Testis (tissue), 3 donors: ENCODE results near the gene BPIFB4. TPM values are rescaled to one million over a fixed set of nuclear protein-coding genes. Genes with fewer than 3 reads are reported as not detected.

Source experiments
- DNase-seq: peaks from one replicate; pipeline ENCODE4 v3.0.0-alpha.2; 2019
- H3K27ac ChIP-seq, 2 donors: fragments of 200-600 bp; sonication (generic); one replicate each; pipeline ENCODE4 v1.5.1; 2019
- H3K27me3 ChIP-seq: fragments of 200-600 bp; sonication (generic); one replicate; pipeline ENCODE4 v1.5.1; 2019
- H3K36me3 ChIP-seq: fragments of 200-600 bp; sonication (generic); one replicate; pipeline ENCODE4 v1.5.1; 2017; ENCODE audit warnings: low read depth; ENCODE audit errors: missing control alignments
- H3K4me1 ChIP-seq: fragments of 200-600 bp; sonication (generic); one replicate; pipeline ENCODE4 v1.5.1; 2019
- H3K4me3 ChIP-seq, 2 donors: fragments of 200-600 bp; sonication (generic); one replicate each; pipeline ENCODE4 v1.5.1; 2017 to 2019
- H3K9me3 ChIP-seq: fragments of 200-600 bp; sonication (generic); one replicate; pipeline ENCODE4 v1.5.1; 2017
- POLR2A ChIP-seq: fragments of 450-650 bp; IDR thresholded peaks from one replicate; pipeline ENCODE4 v1.6.1; 2017; ENCODE audit warnings: antibody characterized with exemption, mild to moderate bottlenecking, moderate library complexity
- WGBS, 2 donors: methylation state at CpG; one replicate each; pipeline ENCODE4 v1.1.5; 2018; 5-methylcytosine and 5-hydroxymethylcytosine counted together
- intact Hi-C: fragments of 100-400 bp; cut with DNase I; formaldehyde crosslinking; loops from one replicate; pipeline ENCODE4 v1.15.1; 2023; ENCODE audit warnings: low total_unique reads
- polyA plus RNA-seq: library from polyadenylated mRNA; stranded (reverse); fragments of 350-450 nt; fragmentation: Illumina TruSeq; extraction: RNeasy Lipid Tissue Mini Kit (QIAGEN cat#74804); gene quantifications from one replicate; pipeline ENCODE4 v1.2.3, GENCODE V29; 2014; ENCODE audit warnings: low read depth, low replicate concordance; ENCODE audit not compliant: insufficient read depth
- total RNA-seq, 2 donors: library from RNA; depleted of rRNA; stranded (reverse); fragments of >200 nt; gene quantifications; one replicate each; pipeline ENCODE4 v1.2.3, GENCODE V29; 2016
- TF ChIP-seq, protein P1 (sequence below), 3 experiments: fragments of 450-650 bp in 2 of 3; fragments of 200-600 bp in 1 of 3; sonication (generic) in 1 of 3; IDR thresholded peaks; one replicate each; pipeline ENCODE4 v1.5.1; 2016 to 2019; ENCODE audit warnings: antibody characterized with exemption in 3 of 3, mild to moderate bottlenecking in 2 of 3, moderate library complexity in 1 of 3

Gene BPIFB4
- total and polyA plus RNA-seq, 3 donors from 2014 or later: 1.1 to 1.7 (median 1.2) TPM

DNA sequence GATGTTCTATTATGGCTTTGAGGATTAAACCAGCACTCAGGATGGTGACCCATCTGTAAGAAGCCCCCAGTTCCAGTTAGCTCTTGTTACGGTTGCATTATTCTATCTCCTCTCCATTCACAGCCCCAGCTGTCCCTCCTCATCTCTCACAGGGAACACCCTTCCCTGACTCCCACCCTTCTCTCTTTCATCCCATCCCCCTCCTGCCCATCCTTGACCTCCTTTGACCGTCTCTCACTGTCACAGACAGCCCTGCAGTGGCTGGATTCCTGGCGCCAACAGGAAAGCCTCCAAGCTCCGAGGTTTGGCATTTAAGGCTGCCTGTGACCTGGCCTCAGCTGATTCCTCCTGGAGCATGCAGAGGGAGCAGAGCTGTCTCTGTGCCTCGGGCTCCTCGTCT lies 4.2 kb upstream of the BPIFB4 start:
- no peak overlapping the region for H3K27ac ChIP-seq
- H3K4me1 ChIP-seq: no peaks in the 10 kb centered on the region
- no peak overlapping the region for H3K4me3 ChIP-seq
- H3K9me3 ChIP-seq: no peaks in the 10 kb centered on the region
- H3K27me3 ChIP-seq: no peaks in the 10 kb centered on the region
- intact Hi-C loops: no loop called here
- TF ChIP-seq POLR2A: no peak
- TF ChIP-seq, protein P1, sequence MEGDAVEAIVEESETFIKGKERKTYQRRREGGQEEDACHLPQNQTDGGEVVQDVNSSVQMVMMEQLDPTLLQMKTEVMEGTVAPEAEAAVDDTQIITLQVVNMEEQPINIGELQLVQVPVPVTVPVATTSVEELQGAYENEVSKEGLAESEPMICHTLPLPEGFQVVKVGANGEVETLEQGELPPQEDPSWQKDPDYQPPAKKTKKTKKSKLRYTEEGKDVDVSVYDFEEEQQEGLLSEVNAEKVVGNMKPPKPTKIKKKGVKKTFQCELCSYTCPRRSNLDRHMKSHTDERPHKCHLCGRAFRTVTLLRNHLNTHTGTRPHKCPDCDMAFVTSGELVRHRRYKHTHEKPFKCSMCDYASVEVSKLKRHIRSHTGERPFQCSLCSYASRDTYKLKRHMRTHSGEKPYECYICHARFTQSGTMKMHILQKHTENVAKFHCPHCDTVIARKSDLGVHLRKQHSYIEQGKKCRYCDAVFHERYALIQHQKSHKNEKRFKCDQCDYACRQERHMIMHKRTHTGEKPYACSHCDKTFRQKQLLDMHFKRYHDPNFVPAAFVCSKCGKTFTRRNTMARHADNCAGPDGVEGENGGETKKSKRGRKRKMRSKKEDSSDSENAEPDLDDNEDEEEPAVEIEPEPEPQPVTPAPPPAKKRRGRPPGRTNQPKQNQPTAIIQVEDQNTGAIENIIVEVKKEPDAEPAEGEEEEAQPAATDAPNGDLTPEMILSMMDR (IDR thresholded peaks at IDR 0.05): no peak
- 47 to 54% methylated on average over 6 of the region's 6 CpGs for WGBS, 2 donors
- no peaks in the 10 kb centered on the region for H3K36me3 ChIP-seq
- DNase-seq: no peak

DNA sequence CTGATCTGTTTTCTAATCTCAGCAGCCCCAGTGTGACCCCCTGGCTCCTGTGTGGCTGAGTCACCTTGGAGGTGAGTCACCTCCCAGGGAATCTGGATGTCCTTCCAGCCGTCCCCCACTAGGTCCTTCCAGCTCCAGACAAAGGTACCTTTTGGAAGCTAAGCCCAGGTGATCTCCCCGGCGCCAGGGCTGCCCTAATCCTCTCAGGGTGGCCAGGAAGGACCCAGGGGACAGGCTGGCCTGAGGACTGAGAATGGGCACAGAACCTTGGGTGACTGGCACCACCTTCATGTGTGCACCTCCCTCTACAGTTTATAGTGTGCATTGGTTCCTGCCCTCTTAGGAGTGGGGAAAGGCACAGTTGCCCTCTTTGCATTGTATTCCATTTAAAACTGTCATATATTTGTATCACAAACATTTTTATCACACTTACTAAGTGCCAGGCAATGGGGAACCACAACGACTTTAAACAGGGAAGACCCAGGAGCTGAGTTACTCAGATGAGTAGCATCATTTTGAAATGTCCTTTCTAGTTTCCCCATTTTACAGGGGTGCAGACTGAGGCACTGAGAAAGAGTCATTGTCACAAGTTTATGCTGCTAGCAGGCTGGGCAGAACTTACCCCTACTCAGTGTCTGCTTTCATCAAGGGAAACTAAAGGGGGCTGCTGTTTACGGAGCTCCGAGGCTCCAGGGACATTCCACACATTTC lies 2.6 kb upstream of the BPIFB4 start:
- TF ChIP-seq, protein P1 (IDR thresholded peaks at IDR 0.05): peak in 1 of 3 experiments; percentile 18
- TF ChIP-seq POLR2A: no peak
- no peak for DNase-seq
- H3K27ac ChIP-seq: no peak overlapping the region
- 72 to 86% methylated on average over 5 to 6 of the region's 6 CpGs for WGBS, 2 donors
- no peaks in the 10 kb centered on the region for H3K9me3 ChIP-seq
- H3K27me3 ChIP-seq: no peaks in the 10 kb centered on the region
- no peak overlapping the region for H3K4me3 ChIP-seq
- no peaks in the 10 kb centered on the region for H3K4me1 ChIP-seq
- no peaks in the 10 kb centered on the region for H3K36me3 ChIP-seq
- intact Hi-C loops: no loop called here

DNA sequence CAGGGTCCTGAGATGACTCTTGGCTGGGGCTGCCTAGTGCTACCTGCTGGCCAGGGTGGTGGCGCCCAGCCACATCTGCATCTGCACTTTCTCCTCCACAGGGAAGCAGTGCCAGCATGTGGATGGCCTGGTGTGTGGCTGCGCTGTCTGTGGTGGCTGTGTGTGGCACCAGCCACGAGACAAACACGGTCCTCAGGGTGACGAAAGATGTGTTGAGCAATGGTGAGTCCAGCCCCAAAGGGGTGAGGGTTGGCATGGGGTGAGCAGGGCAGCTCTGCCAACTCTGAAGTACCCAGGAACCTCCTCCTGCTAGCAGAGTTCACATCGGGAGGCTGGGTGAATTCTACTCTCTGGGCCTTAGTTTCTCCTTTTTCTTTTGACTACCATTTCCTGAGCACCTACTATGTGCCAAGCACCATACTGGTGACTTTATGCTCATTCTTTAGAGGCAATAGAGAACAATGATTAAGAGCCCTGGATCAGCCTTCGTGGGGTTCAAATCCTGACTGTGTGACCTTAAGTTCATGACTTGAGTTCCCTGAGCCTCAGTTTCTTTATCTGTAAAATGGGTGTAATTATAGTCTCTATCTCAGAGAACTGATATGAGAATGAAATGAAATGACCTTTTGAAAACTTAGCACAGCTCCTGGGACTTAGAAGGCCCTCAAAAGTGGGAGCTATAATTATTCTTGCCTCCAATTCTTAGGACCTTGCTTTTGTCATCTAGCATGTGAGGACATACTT lies 2.1 kb downstream of the BPIFB4 start:
- Histone ChIP-seq H3K27ac (no peak overlapping the region), H3K27me3 (no peaks in the 10 kb centered on the region), H3K36me3 (no peaks in the 10 kb centered on the region), H3K9me3 (no peaks in the 10 kb centered on the region), H3K4me1 (no peaks in the 10 kb centered on the region), H3K4me3 (no peak overlapping the region)
- intact Hi-C loops: no loop called here
- no peak for DNase-seq
- TF ChIP-seq, protein P1 (IDR thresholded peaks at IDR 0.05): no peak
- TF ChIP-seq POLR2A: no peak
- WGBS, 2 donors: 85 to 95% methylated on average over 7 of the region's 7 CpGs

DNA sequence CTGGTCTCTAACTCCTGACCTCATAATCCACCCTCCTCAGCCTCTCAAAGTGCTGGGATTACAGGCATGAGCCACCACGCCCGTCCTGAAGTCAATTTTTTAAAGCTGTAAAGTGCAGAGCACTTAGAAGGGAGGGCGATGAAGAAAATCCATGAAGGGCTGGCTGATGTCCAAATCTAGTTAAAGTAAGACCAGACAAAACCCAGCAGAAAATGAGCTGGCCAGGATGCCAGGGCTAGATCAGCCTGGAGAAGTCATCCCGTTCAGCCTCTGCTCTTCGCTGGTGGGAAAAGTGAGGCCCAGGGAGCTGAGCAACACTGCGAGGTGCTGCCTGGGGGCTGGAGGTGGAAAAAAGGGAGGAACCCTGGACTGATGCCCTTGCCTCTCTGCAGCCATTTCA lies 3.1 kb downstream of the BPIFB4 start:
- Histone ChIP-seq H3K27ac (no peak overlapping the region), H3K4me3 (no peak overlapping the region), H3K27me3 (no peaks in the 10 kb centered on the region), H3K9me3 (no peaks in the 10 kb centered on the region), H3K4me1 (no peaks in the 10 kb centered on the region), H3K36me3 (no peaks in the 10 kb centered on the region)
- intact Hi-C loops: no loop called here
- TF ChIP-seq POLR2A: no peak
- TF ChIP-seq, protein P1 (IDR thresholded peaks at IDR 0.05): no peak
- DNase-seq: no peak
- 53 to 76% methylated on average over 6 of the region's 6 CpGs for WGBS, 2 donors
